H1 (cell line): ENCODE measurements around the gene ATP11A. TPM values are rescaled to one million over a fixed set of nuclear protein-coding genes. Genes with fewer than 3 reads are reported as not detected.

Experiments used
- EP300 ChIP-seq, 2 experiments: IDR thresholded peaks; 1 replicate in 1 of 2; 2 replicates in 1 of 2; pipeline ENCODE4 v1.6.1; 2011 to 2012; ENCODE audit warnings: low read depth in 2 of 2, low read length in 2 of 2, mild to moderate bottlenecking in 2 of 2, borderline replicate concordance in 1 of 2, inconsistent platforms in 1 of 2, moderate library complexity in 1 of 2
- polyA plus RNA-seq, 7 experiments: library from polyadenylated mRNA; depleted of rRNA in 3 of 7; stranded (reverse) in 5 of 7; unstranded in 2 of 7; fragments of >200 nt in 5 of 7; fragments of 200-250 nt in 2 of 7; gene quantifications; 1 replicate in 5 of 7; 2 replicates in 1 of 7; 4 replicates in 1 of 7; pipeline versions ENCODE4 v1.2.1 to v1.2.3, GENCODE V29; 2011 to 2013; ENCODE audit warnings: missing spikeins in 2 of 7, mixed read lengths in 2 of 7
- total RNA-seq: library from RNA; stranded (reverse); fragmentation: NEBNext Ultra II Directional; extraction: Animal tissue kit (Norgen Biotek cat#: 25700); gene quantifications from 2 replicates; pipeline ENCODE4 v1.2.1, GENCODE V29; 2021
- TF ChIP-seq, protein P1 (sequence below), 3 experiments: IDR thresholded peaks; 1 replicate in 2 of 3; 2 replicates in 1 of 3; pipeline versions ENCODE4 v1.5.1 to v1.6.1; 2011; ENCODE audit warnings: low read length in 3 of 3, mild to moderate bottlenecking in 3 of 3, inconsistent platforms in 2 of 3, low read depth in 1 of 3, moderate library complexity in 1 of 3; ENCODE audit not compliant: insufficient read depth in 1 of 3; ENCODE audit errors: control extremely low read depth in 1 of 3

ATP11A gene
- total and polyA plus RNA-seq, 2 of the 8 experiments (the other 6 are each of a cell fraction or from before 2014, with no cell fraction given) = 28.8 to 72.9 TPM

GRCh38 chr13:112824429-112824828 lies 134.6 kb downstream of the ATP11A start (continued):
- TF ChIP-seq, protein P1, sequence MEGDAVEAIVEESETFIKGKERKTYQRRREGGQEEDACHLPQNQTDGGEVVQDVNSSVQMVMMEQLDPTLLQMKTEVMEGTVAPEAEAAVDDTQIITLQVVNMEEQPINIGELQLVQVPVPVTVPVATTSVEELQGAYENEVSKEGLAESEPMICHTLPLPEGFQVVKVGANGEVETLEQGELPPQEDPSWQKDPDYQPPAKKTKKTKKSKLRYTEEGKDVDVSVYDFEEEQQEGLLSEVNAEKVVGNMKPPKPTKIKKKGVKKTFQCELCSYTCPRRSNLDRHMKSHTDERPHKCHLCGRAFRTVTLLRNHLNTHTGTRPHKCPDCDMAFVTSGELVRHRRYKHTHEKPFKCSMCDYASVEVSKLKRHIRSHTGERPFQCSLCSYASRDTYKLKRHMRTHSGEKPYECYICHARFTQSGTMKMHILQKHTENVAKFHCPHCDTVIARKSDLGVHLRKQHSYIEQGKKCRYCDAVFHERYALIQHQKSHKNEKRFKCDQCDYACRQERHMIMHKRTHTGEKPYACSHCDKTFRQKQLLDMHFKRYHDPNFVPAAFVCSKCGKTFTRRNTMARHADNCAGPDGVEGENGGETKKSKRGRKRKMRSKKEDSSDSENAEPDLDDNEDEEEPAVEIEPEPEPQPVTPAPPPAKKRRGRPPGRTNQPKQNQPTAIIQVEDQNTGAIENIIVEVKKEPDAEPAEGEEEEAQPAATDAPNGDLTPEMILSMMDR (IDR thresholded peaks at IDR 0.05; ENCODE audit: control extremely low read depth in 1 of 3, insufficient read depth in 1 of 3, low read depth in 1 of 3, low read length in 3 of 3) = no peak
- no peak for TF ChIP-seq EP300 (IDR thresholded peaks at IDR 0.05; ENCODE audit: borderline replicate concordance in 1 of 2, low read depth in 2 of 2, low read length in 2 of 2)
